LoVo (cell line): Measurements from ENCODE around the gene CDKAL1.
A peak's percentile ranks its signal among the peaks of the same experiment; 100 is the strongest.
"Not testable (repeated sequence)": the region's sequence is repeated elsewhere in the genome, so short reads cannot be mapped to it uniquely, and the experiment has no call there.

Experiments used
- DNase-seq: peaks from one replicate; pipeline ENCODE4 v3.0.0-alpha.2; 2016; ENCODE audit warnings: low spot score

The CDKAL1 gene

DNA sequence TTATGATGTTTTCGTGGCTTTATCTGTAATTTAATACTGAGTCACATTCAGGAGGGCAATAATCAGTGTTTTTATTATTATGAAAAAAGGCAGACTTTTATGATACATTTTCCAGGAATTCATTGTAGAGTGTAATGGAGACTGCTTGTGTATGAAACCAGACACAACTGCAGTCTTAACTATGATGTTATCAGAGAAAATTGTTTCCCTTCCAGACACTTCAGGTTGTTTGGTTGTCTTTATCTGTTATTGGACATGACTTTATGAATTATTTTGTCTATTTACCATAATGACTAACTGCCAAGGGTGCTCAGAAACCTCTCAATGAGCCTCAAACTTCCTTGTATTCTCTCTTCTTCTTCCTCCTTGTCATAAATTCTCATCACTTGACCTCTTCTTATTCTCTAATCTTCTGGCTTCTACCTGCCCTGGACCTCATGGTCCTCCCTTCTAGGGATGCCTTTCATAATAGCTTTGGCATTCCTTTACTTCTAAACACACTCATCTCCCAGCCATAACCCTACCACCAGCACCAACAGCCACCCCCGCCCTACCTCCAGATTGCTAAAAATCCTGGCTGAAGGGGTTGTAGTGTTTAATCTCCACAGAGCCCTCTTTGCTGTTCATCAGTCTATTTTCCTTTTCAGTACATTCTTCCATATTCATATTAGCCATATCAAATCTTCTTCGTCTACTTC lies 492.5 kb downstream of the CDKAL1 start:
- peak; percentile 55 for DNase-seq

DNA sequence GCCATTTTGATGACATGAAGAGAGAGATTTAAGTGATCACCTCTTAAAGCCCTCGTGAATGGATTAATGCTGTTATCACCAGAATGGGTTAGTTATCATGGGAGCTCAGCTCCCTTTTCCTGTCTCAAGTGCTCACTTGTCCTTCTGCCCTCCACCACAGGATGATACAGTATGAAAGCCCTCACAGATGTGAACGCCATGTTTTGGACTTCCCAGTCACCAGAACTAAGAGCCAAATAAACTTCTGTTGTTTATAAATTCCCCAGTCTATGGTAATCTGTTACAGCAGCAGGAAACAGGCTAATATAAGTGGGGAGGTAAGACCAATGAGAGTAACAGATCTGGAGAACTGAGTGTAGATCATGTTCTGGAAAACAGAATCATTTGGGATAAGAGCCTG lies 493.2 kb downstream of the CDKAL1 start:
- DNase-seq = no peak

GRCh38 chr6:21031182-21031581 lies 496.9 kb downstream of the CDKAL1 start:
- DNase-seq = no peak

- DNase-seq = no peak
Observed at GRCh38 chr6:21033084-21033483, 498.8 kb downstream of the CDKAL1 start.

DNA sequence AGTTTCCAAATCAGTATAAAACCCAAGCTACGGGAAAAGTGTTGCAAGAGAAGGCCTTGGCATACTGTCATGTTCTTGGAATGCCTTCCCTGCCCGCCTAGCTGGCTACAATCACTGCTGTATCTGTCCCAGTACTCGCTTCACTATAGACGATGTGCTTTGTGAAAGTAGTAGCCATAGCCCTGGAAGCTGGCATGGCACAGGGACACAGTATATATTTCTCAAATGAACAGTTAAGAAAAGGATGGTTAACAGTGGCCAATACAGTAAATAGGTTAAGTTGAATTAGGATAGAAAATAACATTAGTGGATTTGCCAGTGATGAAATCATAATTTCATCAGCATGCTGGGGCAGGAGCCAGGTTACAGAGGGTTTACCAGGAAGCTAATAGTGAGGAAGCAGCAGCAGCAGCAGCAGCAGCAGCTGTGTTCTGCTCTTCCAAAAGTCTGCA lies 499.3 kb downstream of the CDKAL1 start:
- no peak for DNase-seq

DNA sequence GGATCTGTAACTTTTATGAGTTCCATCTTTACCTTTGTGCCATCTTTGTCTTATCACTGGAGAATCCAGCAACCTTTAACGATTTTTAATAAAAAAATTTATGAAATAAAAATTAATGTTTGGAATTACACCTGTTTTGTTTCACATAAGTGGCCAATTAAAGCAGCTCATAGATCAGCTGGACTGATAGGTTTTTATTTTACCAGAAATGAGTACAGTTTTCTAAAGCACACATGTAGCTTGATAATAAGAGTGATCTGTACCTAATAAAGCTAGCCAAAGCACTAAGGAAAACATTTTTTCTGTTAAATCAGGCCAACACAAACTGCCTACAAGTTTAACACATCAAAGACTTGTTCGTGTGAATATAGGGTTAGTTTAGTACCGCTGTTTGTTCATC lies 500.1 kb downstream of the CDKAL1 start:
- no peak for DNase-seq

DNA sequence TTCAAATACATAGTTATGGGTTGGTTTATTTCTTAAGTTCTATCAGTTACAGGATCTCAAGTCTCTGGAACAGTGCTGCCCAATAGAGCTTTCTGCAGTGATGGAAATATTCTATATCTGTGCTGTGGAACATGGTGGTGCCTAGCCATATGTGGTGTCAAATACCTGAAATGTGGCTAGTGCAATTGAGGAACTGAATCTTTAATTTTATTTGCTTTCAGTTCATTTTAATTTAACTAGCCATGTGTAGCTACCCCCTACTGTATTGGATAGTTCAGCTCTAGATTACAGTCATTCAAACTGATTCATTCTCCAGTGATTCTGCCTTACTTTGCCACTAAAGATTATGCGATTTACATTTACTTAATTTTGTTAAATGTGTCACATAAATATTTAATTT lies 503.2 kb downstream of the CDKAL1 start:
- no peak for DNase-seq

- no peak for DNase-seq
Observed at GRCh38 chr6:21039926-21040325, 505.7 kb downstream of the CDKAL1 start.

DNA sequence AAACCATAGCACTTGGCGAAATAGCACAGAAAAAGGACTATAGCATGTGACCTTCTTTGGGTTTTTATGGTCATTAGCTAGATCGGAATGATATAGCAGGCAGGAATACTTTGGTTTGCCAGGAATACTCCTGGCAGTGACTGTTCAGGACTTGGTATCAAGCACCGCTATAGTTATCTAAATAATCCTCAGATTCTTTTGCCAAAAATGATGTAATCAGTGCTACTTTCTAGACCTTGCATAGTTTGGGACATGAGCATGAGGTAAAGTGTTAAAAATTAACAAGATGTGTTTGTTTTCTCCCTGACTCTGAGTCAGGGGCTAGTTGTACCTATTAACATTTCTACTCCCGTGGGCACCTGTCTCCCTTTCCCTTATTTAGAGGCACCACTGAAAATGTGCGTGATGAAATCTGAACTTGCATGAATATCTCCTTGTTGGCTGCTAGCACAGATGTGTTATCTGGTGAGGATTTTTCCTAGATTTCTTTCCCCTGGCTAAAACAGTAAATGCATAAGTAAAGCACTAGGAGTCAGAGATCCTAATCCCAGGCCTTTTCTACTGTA lies 511.0 kb downstream of the CDKAL1 start:
- no peak for DNase-seq

DNA sequence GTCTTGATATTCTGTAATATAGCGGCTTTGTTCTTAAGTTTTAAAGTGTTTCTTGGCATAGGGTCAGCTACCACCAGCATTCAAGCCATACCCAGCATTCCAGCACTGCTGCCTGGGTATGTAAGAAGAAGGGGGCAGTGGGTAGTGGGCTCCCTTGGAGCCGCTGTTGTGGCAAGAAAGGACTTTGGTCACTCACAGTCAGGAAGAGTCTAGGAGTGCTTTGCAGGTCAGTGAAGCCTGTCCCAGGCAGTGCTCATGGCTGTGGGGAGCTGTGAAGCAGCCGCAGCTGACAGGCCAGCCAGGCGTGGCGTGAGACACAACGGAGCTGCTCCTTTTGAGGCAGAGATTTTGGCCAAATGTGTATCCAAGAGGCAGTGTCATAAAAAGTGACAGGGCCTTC lies 512.0 kb downstream of the CDKAL1 start:
- DNase-seq = no peak

DNA sequence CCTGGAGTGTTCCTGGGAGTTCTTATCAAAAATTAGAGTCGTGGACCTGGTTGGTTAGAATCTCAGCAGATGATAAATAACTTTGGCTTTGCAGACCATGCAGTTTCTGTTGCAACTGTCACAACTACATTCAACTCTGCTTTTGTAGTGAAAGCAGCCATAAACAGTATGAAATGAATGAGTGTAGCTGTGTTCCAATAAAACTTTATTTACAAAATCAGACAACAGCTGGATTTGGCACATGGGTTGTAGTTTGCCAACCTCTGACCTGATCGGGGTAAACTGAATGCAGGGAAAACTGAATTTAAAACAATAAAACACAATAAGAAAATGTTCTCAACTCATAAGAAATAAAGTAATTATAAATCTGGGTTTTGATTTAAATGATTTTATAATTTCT lies 513.8 kb downstream of the CDKAL1 start:
- no peak for DNase-seq

DNA sequence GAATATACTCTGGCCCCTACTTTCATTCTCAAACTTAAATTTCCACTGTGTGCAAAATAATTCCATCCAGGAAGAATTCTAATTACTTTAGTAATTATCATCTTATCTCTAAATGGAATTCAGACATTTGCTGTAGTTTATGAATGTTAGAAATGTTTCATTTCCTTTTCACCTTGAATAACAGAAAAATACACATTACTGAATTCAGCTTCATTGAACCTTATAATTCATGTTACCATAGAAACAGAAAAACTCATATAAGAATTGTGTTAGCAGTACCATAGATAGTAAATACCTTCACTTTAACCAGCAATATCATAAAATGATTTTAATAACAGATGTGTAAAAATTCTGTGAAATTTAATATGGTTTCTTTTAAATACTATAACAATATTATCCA lies 514.9 kb downstream of the CDKAL1 start:
- no peak for DNase-seq

- no peak for DNase-seq
Observed at GRCh38 chr6:21049572-21049971, 515.3 kb downstream of the CDKAL1 start.

DNA sequence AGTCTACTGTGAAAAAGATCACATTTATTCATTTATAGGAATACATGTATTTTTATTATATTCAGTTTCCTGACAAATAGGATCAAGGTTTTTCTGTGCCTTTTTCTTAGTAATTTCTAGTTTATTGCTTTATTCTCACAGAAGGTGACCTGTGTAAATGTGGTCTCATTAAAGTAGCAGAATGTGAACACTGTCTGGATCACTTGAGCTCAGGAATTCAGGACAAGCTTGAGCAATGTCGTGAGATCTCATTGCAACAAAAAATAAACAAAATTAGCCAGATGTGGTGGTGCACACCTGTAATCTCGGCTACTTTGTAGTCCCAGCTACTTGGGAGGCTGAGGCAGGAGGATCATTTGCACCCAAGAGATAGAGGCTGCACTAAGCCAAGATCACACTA lies 516.7 kb downstream of the CDKAL1 start:
- no peak for DNase-seq

DNA sequence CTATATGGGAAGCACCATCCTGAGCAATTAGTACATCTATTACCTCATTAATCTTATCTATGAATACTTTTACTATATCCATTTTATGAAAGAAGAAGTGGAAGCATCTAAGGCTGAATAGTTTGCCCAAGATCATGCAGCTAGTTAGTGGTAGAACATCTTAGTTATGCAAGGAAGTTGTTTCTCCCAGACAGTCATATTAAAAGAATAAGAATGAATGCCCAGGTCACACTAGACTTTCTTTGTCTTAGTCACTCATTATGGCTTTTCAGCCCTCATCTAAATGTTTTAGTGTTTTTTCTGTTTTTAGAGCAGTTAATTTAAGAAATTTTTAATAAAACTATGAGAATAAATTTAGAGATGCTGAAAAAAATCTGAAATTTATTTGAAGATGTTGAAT lies 517.5 kb downstream of the CDKAL1 start:
- DNase-seq = no peak

DNA sequence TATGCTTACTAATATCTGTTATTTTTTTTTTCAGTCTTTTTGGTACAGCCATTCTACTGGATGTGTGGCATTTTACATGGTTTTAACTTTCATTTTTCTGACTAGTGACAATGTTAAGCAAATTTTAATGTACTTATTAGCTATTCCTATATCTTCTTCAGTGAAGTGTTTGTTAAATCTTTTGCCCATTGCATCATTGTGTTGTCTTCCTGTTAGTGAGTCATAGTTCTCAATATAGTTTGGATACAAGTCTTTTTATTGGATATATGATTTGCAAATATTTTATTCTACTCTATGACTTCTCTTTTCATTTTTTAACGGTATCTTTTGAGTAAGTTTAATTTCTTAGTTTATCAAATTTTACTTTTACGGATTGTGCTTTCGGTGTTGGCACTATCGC lies 519.4 kb downstream of the CDKAL1 start:
- no peak for DNase-seq

DNA sequence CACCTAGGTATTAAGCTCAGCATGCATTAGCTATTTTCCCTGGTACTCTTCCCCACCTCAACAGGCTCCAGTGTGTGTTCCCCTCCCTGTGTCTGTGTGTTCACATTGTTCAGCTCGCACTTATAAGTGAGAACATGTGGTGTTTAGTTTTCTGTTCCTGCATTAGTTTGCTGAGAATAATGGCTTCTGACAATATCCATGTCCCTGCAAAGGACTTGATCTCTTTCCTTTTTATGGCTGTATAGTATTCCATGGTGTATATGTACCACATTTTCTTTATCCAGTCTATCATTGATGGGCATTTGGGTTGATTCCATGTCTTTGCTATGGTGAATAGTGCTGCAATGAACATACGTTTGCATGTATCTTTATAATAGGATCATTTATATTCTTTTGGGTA lies 521.2 kb downstream of the CDKAL1 start:
- not testable (repeated sequence) for DNase-seq

GRCh38 chr6:21061892-21062291 lies 527.6 kb downstream of the CDKAL1 start:
- no peak for DNase-seq

GRCh38 chr6:21064756-21065340 lies 530.6 kb downstream of the CDKAL1 start:
- DNase-seq = no peak

GRCh38 chr6:21067521-21067920 lies 533.3 kb downstream of the CDKAL1 start:
- DNase-seq = no peak

GRCh38 chr6:21070620-21071019 lies 536.4 kb downstream of the CDKAL1 start:
- no peak for DNase-seq

- DNase-seq = no peak
Observed at GRCh38 chr6:21071780-21072468, 537.7 kb downstream of the CDKAL1 start.

DNA sequence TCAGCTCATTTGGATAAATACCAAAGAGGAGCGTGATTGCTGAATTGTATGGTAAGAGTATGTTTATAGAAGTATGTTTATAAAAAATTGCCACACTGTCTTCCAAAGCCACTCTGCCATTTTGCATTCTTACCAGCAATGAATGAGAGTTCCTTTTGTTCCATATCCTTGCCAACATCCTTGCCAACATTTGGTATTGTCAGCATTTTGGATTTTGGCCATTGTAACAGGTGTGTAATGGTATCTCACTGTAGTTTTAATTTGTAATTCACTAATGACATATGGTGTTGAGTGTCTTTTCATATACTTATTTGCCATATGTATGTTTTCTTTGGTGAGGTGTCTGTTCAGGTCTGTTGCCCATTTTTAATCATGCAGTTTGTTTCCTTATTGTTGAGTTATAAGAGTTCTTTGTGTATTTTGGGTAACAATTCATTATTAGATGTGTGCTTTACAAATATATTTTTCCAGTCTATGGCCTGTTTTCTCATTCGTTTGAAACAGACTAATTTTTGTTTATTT lies 539.1 kb downstream of the CDKAL1 start:
- no peak for DNase-seq
